Skeletal muscle cell (primary cell): ENCODE measurements around the gene KRT23.

Experiments
- DNase-seq: peaks from one replicate; pipeline ENCODE4 v3.0.0-alpha.2; 2010; ENCODE audit warnings: low read depth
- H3K4me3 ChIP-seq: 2 replicates; pipeline ENCODE4 v1.5.1; 2011; ENCODE audit warnings: low read depth, mild to moderate bottlenecking, control low read depth, low read length, moderate library complexity

KRT23 gene

DNA sequence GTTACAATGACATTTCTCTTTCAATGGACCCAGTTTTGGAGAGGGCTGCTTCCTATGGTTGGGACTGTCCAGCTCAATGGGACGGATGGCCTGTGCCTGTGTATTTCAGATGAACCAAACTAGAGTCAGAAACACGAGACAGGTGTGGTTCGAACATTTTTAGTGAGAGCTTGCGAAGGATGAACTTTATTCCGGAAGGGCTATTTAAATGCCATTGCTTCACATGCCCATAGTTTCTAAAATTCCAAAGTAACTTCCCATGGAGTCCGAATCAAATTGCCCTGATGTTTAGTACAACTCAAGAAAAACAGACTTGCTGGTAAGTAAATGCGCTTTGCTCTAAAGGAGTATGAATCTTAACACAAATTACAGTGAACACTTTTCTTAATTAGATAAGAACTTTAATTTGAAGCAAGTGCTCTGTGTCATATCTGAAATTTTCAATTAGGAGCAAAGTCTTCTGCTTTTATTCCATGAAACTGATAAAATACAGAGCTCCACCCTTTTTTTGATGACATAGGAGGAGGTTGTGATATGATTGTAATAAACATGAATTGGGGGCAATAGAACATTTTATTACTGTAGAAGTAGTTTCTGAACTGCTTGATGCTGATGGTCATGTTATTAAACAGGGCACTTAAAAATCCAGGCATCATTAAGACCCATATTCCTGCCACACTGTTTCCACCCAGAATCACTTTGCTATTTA, 53.7 kb downstream of the KRT23 start:
- no peak overlapping the region for H3K4me3 ChIP-seq
- no peak for DNase-seq

GRCh38 chr17:40883031-40883430, 54.4 kb downstream of the KRT23 start:
- no peak for DNase-seq
- H3K4me3 ChIP-seq = no peak overlapping the region

- DNase-seq = no peak
- H3K4me3 ChIP-seq = no peak overlapping the region
Measured at GRCh38 chr17:40879026-40879425, 58.4 kb downstream of the KRT23 start.

DNA sequence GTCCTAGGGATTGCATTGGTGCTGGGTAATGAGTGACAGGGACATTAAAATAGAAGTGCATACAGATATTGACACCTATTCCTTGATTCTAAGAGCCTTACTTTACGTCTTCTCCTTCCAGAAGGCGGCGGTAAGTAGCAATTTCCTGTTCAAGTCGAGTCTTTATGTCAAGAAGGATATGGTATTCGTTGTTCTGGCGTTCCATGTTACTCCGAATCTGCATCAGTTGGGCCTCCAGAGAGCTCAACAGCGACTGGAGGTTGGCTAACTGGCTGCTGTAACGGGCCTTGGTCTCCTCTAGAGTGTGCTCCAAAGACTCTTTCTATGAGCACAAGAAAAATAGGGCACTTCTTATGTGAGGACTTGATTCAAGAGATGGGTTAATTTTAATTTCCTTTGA, 59.4 kb downstream of the KRT23 start:
- no peak for DNase-seq
- H3K4me3 ChIP-seq = no peak overlapping the region

GRCh38 chr17:40873801-40874200, 63.6 kb downstream of the KRT23 start:
- DNase-seq = no peak
- no peak overlapping the region for H3K4me3 ChIP-seq

DNA sequence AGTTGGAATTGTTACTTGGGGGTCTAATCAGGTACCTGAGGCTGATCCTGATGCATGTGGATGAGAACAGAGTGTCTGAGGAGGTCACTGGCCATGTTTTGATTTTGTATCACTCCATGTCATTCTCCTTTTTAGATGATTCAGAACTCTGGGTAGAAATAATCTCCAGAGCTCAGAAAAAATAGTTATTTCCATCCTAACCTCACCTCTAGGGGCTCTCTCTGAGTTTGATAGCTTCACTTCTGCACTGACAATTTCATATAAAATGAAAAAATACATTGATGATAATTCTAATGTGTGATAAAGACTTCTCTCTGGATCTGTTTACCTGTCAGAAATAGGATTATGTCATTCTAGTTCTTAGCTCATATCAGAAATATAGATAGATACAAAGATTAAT, 64.2 kb downstream of the KRT23 start:
- no peak overlapping the region for H3K4me3 ChIP-seq
- DNase-seq = no peak
